Astrocyte (in vitro differentiated cells and primary cell): ENCODE results near the gene ARHGEF26. TPM values are rescaled to one million over a fixed set of nuclear protein-coding genes. Genes with fewer than 3 reads are reported as not detected.

Source experiments
- DNase-seq: peaks from one replicate; pipeline ENCODE4 v3.0.0-alpha.2; 2010; ENCODE audit warnings: low read depth
- FAIRE-seq: peaks from 2 replicates; lab custom pipeline; 2011; peaks lifted over from hg19 to GRCh38; lab: Jason Lieb, UNC
- H2AFZ ChIP-seq: 2 replicates; pipeline ENCODE4 v1.6.0; 2012; ENCODE audit warnings: low read depth, low read length, inconsistent platforms
- H3K27ac ChIP-seq: 2 replicates; pipeline ENCODE4 v1.5.1; 2011; ENCODE audit warnings: low read depth, low read length, inconsistent platforms
- H3K27me3 ChIP-seq: 2 replicates; pipeline ENCODE4 v1.6.0; 2011; ENCODE audit warnings: low read length, inconsistent platforms; ENCODE audit not compliant: insufficient read depth
- H3K36me3 ChIP-seq: 2 replicates; pipeline ENCODE4 v1.5.1; 2011; ENCODE audit warnings: low read length, inconsistent platforms; ENCODE audit not compliant: insufficient read depth
- H3K4me1 ChIP-seq: 2 replicates; pipeline ENCODE4 v1.5.1; 2011; ENCODE audit warnings: low read length, inconsistent platforms; ENCODE audit not compliant: insufficient read depth
- H3K4me2 ChIP-seq: 2 replicates; pipeline ENCODE4 v1.6.0; 2012; ENCODE audit warnings: low read length, inconsistent platforms
- H3K4me3 ChIP-seq: 2 replicates; pipeline ENCODE4 v1.5.1; 2011; ENCODE audit warnings: low read depth, mild to moderate bottlenecking, low read length, inconsistent platforms; ENCODE audit not compliant: insufficient read depth
- H3K79me2 ChIP-seq: 2 replicates; pipeline ENCODE4 v1.6.0; 2012; ENCODE audit warnings: mild to moderate bottlenecking, low read length, inconsistent platforms; ENCODE audit not compliant: insufficient read depth
- H3K9ac ChIP-seq: 2 replicates; pipeline ENCODE4 v1.6.0; 2012; ENCODE audit warnings: mild to moderate bottlenecking, low read length, inconsistent platforms
- H3K9me3 ChIP-seq: 2 replicates; pipeline ENCODE4 v1.5.1; 2012; ENCODE audit warnings: low read depth, mild to moderate bottlenecking, low read length, inconsistent platforms; ENCODE audit not compliant: insufficient read depth
- H4K20me1 ChIP-seq: 2 replicates; pipeline ENCODE4 v1.6.0; 2012; ENCODE audit warnings: low read length, inconsistent platforms; ENCODE audit not compliant: insufficient read depth
- H3K27ac Mint-ChIP-seq: one replicate; pipeline ENCODE4 v1.8.0; 2021; ENCODE audit warnings: mild to moderate bottlenecking, mixed read lengths; ENCODE audit not compliant: unreplicated experiment
- H3K27me3 Mint-ChIP-seq: one replicate; pipeline ENCODE4 v1.8.0; 2021; ENCODE audit warnings: low read depth, mixed read lengths; ENCODE audit not compliant: unreplicated experiment
- H3K36me3 Mint-ChIP-seq: one replicate; pipeline ENCODE4 v1.8.0; 2021; ENCODE audit warnings: low read depth, mixed read lengths; ENCODE audit not compliant: unreplicated experiment
- H3K4me1 Mint-ChIP-seq: one replicate; pipeline ENCODE4 v1.8.0; 2021; ENCODE audit warnings: low read depth, mixed read lengths; ENCODE audit not compliant: unreplicated experiment
- H3K4me3 Mint-ChIP-seq: one replicate; pipeline ENCODE4 v1.8.0; 2021; ENCODE audit warnings: mild to moderate bottlenecking, moderate library complexity, mixed read lengths; ENCODE audit not compliant: unreplicated experiment
- H3K9me3 Mint-ChIP-seq: one replicate; pipeline ENCODE4 v1.8.0; 2021; ENCODE audit warnings: mild to moderate bottlenecking, mixed read lengths; ENCODE audit not compliant: unreplicated experiment
- EZH2 ChIP-seq: IDR thresholded peaks from 2 replicates; pipeline ENCODE4 v1.6.1; 2012; ENCODE audit warnings: mild to moderate bottlenecking, low read length, inconsistent platforms; ENCODE audit not compliant: insufficient read depth
- total RNA-seq: library from RNA; stranded (reverse); gene quantifications from 2 replicates; pipeline ENCODE4 v1.2.1, GENCODE V29; 2021
- TF ChIP-seq, protein P1 (sequence below): IDR thresholded peaks from 2 replicates; pipeline ENCODE4 v1.5.1; 2011; ENCODE audit warnings: low read depth, mild to moderate bottlenecking, inconsistent platforms, low read length, moderate library complexity; ENCODE audit not compliant: insufficient read depth

The ARHGEF26 gene
- total RNA-seq, 1 donor from 2014 or later, result 1.7 TPM

DNA sequence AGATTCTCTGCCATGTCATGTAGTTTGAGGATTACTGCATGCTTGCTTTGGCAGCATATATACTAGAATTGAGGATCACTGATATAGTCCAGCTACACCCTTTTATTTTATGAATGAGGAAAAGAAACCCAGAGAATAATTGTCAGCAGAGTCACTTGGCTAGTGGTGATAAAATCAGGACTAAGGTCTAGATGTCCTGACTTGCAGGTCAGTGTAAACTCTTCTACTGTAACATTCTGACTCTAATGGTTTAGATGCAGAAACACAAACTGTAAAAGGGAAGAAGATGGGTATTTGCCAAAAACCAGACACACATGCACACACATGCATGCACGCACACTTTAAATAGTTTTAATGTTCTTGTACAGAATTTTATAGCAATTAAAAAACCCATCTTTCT, 97.5 kb downstream of the ARHGEF26 start:
- no peak overlapping the region for H3K27ac ChIP-seq
- no peak for DNase-seq
- H3K4me3 Mint-ChIP-seq, result no peak overlapping the region
- no peak overlapping the region for H3K4me3 ChIP-seq
- no peaks in the 10 kb centered on the region for H3K9me3 Mint-ChIP-seq
- no peak overlapping the region for H3K4me2 ChIP-seq
- no peaks in the 10 kb centered on the region for H3K36me3 ChIP-seq
- H3K36me3 Mint-ChIP-seq, result no peaks in the 10 kb centered on the region
- H3K27ac Mint-ChIP-seq, result no peak overlapping the region
- TF ChIP-seq, protein P1, sequence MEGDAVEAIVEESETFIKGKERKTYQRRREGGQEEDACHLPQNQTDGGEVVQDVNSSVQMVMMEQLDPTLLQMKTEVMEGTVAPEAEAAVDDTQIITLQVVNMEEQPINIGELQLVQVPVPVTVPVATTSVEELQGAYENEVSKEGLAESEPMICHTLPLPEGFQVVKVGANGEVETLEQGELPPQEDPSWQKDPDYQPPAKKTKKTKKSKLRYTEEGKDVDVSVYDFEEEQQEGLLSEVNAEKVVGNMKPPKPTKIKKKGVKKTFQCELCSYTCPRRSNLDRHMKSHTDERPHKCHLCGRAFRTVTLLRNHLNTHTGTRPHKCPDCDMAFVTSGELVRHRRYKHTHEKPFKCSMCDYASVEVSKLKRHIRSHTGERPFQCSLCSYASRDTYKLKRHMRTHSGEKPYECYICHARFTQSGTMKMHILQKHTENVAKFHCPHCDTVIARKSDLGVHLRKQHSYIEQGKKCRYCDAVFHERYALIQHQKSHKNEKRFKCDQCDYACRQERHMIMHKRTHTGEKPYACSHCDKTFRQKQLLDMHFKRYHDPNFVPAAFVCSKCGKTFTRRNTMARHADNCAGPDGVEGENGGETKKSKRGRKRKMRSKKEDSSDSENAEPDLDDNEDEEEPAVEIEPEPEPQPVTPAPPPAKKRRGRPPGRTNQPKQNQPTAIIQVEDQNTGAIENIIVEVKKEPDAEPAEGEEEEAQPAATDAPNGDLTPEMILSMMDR, result no peak
- no peak for TF ChIP-seq EZH2
- no peaks in the 10 kb centered on the region for H3K4me1 ChIP-seq
- H3K4me1 Mint-ChIP-seq, result peaks cover 2% of the 10 kb centered on the region
- H4K20me1 ChIP-seq, result no peaks in the 10 kb centered on the region
- no peaks in the 10 kb centered on the region for H3K79me2 ChIP-seq
- no peaks in the 10 kb centered on the region for H3K9me3 ChIP-seq
- H3K9ac ChIP-seq, result no peak overlapping the region
- no peaks in the 10 kb centered on the region for H3K27me3 Mint-ChIP-seq
- no peaks in the 10 kb centered on the region for H3K27me3 ChIP-seq
- FAIRE-seq, result no peak
- H2AFZ ChIP-seq, result no peak overlapping the region

DNA sequence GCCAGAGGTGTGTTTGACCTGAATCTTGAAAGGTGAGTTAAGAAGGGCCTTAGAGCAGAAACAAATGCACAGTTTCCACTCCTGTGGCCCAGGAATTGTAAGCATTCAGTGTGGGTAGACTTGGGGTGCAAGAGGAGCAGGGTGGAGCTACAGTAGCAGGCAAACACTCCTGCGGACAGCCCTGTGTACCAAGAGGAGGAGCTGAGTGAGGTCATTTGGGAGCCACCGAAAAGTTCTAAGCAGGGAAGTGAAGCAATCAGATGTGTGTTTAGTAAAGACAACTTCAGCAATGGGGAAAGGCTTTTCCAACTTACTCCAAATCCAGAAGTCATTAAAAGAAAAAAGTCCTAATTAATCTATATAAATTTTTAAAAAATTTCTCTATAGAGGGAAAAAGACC, 99.3 kb downstream of the ARHGEF26 start:
- no peak overlapping the region for H3K27ac ChIP-seq

DNA sequence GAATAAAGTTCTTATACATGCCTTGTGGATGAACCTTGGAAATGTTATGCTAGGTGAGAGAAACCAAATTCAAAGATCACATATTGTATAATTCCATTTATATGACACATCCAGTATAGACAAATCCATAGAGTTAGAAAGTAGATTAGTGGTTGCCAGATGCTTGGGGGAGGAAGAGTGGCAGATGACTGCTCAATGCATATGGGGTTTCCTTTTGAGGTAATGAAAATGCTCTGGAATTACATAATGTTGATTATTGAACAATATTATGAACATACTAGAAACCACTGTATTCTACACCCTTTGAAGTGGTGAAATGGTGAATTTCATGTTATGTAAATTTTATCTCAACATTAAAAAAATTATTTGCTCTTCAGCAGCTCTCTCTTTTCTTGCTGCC, 102.3 kb downstream of the ARHGEF26 start:
- Mint-ChIP-seq H3K36me3 (no peaks in the 10 kb centered on the region), H3K4me1 (peaks cover 3% of the 10 kb centered on the region), H3K27me3 (no peaks in the 10 kb centered on the region), H3K27ac (no peak overlapping the region), H3K9me3 (no peaks in the 10 kb centered on the region), H3K4me3 (no peak overlapping the region)
- Histone ChIP-seq H3K79me2 (no peaks in the 10 kb centered on the region), H3K27ac (no peak overlapping the region), H2AFZ (no peak overlapping the region), H3K4me2 (no peak overlapping the region), H4K20me1 (no peaks in the 10 kb centered on the region), H3K9ac (no peak overlapping the region), H3K4me1 (no peaks in the 10 kb centered on the region), H3K27me3 (no peaks in the 10 kb centered on the region), H3K36me3 (no peaks in the 10 kb centered on the region), H3K9me3 (no peaks in the 10 kb centered on the region), H3K4me3 (no peak overlapping the region)
- DNase-seq (no peak), FAIRE-seq (no peak)
- TF ChIP-seq, protein P1, result no peak
- TF ChIP-seq EZH2, result no peak

More for the DNA sequence above, 99.3 kb downstream of the ARHGEF26 start:
- FAIRE-seq (no peak), DNase-seq (no peak)
- Mint-ChIP-seq H3K36me3 (no peaks in the 10 kb centered on the region), H3K27ac (no peak overlapping the region), H3K9me3 (no peaks in the 10 kb centered on the region), H3K4me3 (no peak overlapping the region), H3K4me1 (peaks cover 2% of the 10 kb centered on the region), H3K27me3 (no peaks in the 10 kb centered on the region)
- no peak for TF ChIP-seq EZH2
- TF ChIP-seq, protein P1, result no peak
- Histone ChIP-seq H3K36me3 (no peaks in the 10 kb centered on the region), H3K9me3 (no peaks in the 10 kb centered on the region), H4K20me1 (no peaks in the 10 kb centered on the region), H3K79me2 (no peaks in the 10 kb centered on the region), H3K9ac (no peak overlapping the region), H3K4me3 (no peak overlapping the region), H3K4me1 (no peaks in the 10 kb centered on the region), H3K4me2 (no peak overlapping the region), H2AFZ (no peak overlapping the region), H3K27me3 (no peaks in the 10 kb centered on the region)
